Measurements from ENCODE around the gene NDUFAF2. TPM values are rescaled to one million over a fixed set of nuclear protein-coding genes. Genes with fewer than 3 reads are reported as not detected.
"Not testable (repeated sequence)": the region's sequence is repeated elsewhere in the genome, so short reads cannot be mapped to it uniquely, and the experiment has no call there.

Gene NDUFAF2
- total RNA-seq, 1 experiment from 2014 or later: 120 TPM

DNA sequence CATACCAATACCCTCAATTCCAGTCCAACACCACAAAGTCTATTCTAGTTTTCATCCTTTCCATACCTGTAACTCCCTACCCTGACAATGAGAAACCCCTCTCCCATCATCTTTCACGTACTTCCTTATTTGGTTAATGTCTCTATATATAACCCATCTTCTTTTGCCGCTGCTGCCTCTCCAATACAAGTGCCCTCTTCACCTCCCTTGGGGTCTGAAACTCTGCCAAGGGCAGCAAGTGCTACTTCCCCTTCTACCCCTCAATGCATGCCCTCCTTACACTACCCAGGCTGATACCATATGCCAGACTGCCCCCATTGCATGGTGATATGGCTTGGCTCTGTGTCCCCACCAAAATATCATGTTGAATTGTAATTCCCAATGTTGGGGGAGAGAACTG lies 241.6 kb downstream of the NDUFAF2 start:
- ChIA-PET POLR2A (no interaction called here), CTCF (no interaction called here)
- no peaks in the 10 kb centered on the region for H3K9me3 Mint-ChIP-seq (ENCODE audit: unreplicated experiment)
- TF ChIP-seq, protein P1, sequence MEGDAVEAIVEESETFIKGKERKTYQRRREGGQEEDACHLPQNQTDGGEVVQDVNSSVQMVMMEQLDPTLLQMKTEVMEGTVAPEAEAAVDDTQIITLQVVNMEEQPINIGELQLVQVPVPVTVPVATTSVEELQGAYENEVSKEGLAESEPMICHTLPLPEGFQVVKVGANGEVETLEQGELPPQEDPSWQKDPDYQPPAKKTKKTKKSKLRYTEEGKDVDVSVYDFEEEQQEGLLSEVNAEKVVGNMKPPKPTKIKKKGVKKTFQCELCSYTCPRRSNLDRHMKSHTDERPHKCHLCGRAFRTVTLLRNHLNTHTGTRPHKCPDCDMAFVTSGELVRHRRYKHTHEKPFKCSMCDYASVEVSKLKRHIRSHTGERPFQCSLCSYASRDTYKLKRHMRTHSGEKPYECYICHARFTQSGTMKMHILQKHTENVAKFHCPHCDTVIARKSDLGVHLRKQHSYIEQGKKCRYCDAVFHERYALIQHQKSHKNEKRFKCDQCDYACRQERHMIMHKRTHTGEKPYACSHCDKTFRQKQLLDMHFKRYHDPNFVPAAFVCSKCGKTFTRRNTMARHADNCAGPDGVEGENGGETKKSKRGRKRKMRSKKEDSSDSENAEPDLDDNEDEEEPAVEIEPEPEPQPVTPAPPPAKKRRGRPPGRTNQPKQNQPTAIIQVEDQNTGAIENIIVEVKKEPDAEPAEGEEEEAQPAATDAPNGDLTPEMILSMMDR (IDR thresholded peaks at IDR 0.05; ENCODE audit: unreplicated experiment): no peak
- BruUV-seq (replicated peaks): no TSS peak
- intact Hi-C loops (cut with micrococcal nuclease): no loop called here
- no peak overlapping the region for H3K4me3 Mint-ChIP-seq (ENCODE audit: unreplicated experiment)
- no peak overlapping the region for H3K27ac Mint-ChIP-seq (ENCODE audit: low read depth, unreplicated experiment)
- no peaks in the 10 kb centered on the region for H3K36me3 Mint-ChIP-seq (ENCODE audit: insufficient read depth, unreplicated experiment)
- H3K27me3 Mint-ChIP-seq (ENCODE audit: insufficient read depth, unreplicated experiment): peaks cover 7% of the 10 kb centered on the region
- no peak for DNase-seq (ENCODE audit: unreplicated experiment)
- no peaks in the 10 kb centered on the region for H3K4me1 Mint-ChIP-seq (ENCODE audit: insufficient read depth, unreplicated experiment)

- H3K4me3 Mint-ChIP-seq (ENCODE audit: unreplicated experiment); H3K9me3 Mint-ChIP-seq (ENCODE audit: unreplicated experiment); DNase-seq (ENCODE audit: unreplicated experiment); POLR2A ChIA-PET; H3K36me3 Mint-ChIP-seq (ENCODE audit: insufficient read depth, unreplicated experiment); intact Hi-C loops (cut with micrococcal nuclease); H3K27ac Mint-ChIP-seq (ENCODE audit: low read depth, unreplicated experiment); CTCF ChIA-PET; H3K4me1 Mint-ChIP-seq (ENCODE audit: insufficient read depth, unreplicated experiment); BruUV-seq (replicated peaks): not testable (repeated sequence)
- H3K27me3 Mint-ChIP-seq (ENCODE audit: insufficient read depth, unreplicated experiment): peaks cover 14% of the 10 kb centered on the region
Observed at GRCh38 chr5:61187352-61187751, 242.3 kb downstream of the NDUFAF2 start.

DNA sequence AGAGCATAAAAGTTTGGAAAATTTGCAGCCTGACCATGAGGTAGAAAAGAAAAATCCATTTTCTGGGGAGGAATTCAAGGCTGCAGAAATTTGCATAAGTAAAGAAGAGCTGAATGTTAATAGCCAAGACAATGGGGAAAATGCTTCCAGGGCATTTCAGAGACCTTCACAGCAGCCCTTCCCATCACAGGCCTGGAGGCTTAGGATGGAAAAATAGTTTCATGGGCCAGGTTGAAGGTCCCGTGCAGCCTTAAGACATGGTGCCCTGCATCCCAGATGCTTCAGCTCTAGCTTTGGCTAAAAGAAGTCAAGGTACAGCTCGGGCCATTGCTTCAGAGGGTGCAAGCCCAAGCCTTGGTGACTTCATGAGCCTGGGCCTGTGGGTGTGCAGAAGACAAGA lies 242.8 kb downstream of the NDUFAF2 start:
- peaks cover 18% of the 10 kb centered on the region for H3K27me3 Mint-ChIP-seq (ENCODE audit: insufficient read depth, unreplicated experiment)
- DNase-seq (ENCODE audit: unreplicated experiment); H3K4me3 Mint-ChIP-seq (ENCODE audit: unreplicated experiment); H3K9me3 Mint-ChIP-seq (ENCODE audit: unreplicated experiment); H3K36me3 Mint-ChIP-seq (ENCODE audit: insufficient read depth, unreplicated experiment); H3K27ac Mint-ChIP-seq (ENCODE audit: low read depth, unreplicated experiment); CTCF ChIA-PET; intact Hi-C loops (cut with micrococcal nuclease); H3K4me1 Mint-ChIP-seq (ENCODE audit: insufficient read depth, unreplicated experiment); POLR2A ChIA-PET; BruUV-seq (replicated peaks): not testable (repeated sequence)

GRCh38 chr5:61198606-61199005 lies 253.6 kb downstream of the NDUFAF2 start:
- H3K27me3 Mint-ChIP-seq (ENCODE audit: insufficient read depth, unreplicated experiment): peaks cover 21% of the 10 kb centered on the region
- H3K27ac Mint-ChIP-seq (ENCODE audit: low read depth, unreplicated experiment): no peak overlapping the region
- H3K4me3 Mint-ChIP-seq (ENCODE audit: unreplicated experiment): no peak overlapping the region
- CTCF ChIA-PET: no interaction called here
- TF ChIP-seq, protein P1 (IDR thresholded peaks at IDR 0.05; ENCODE audit: unreplicated experiment): no peak
- BruUV-seq (replicated peaks): no TSS peak
- no peaks in the 10 kb centered on the region for H3K36me3 Mint-ChIP-seq (ENCODE audit: insufficient read depth, unreplicated experiment)
- H3K9me3 Mint-ChIP-seq (ENCODE audit: unreplicated experiment): peaks cover 15% of the 10 kb centered on the region
- DNase-seq (ENCODE audit: unreplicated experiment): no peak
- intact Hi-C loops (cut with micrococcal nuclease): no loop called here
- POLR2A ChIA-PET: no interaction called here
- H3K4me1 Mint-ChIP-seq (ENCODE audit: insufficient read depth, unreplicated experiment): no peaks in the 10 kb centered on the region

DNA sequence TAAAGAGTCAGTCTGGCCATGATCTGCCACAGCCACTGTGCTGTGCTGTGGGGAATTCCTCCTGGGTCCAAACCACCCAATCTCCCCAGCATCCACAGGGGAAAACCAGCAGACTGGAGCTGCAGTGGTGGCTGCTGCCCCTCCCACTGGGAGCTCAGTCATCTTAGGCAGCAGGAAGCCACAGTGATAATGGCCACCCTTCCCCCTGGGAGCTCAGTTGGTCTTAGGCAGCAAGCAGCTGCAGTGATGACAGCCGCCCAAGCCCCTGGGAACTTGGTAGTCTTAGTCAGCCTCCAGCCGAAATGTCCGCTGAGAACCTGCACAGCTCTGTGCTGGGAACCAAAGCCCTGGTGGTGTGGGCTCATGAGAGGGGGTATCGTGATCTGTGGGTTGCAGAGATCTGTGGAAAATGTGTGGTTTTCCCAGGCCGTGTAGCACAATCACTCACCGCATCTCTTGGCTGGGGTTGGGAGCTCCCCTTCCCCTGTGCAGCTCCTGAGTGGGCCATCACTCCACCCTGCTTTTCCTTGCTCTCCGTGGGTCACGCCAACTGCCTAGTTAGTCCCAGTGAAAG lies 255.7 kb downstream of the NDUFAF2 start:
- POLR2A ChIA-PET: interaction anchor here (0.6 kb wide), 1 partner anchor 126 kb away, joined by 3 read pairs; no protein-coding TSS in a partner anchor
- no peak overlapping the region for H3K4me3 Mint-ChIP-seq (ENCODE audit: unreplicated experiment)

More for the DNA sequence above, 255.7 kb downstream of the NDUFAF2 start:
- Mint-ChIP-seq H3K27me3 (ENCODE audit: insufficient read depth, unreplicated experiment) (peaks cover 21% of the 10 kb centered on the region), H3K4me1 (ENCODE audit: insufficient read depth, unreplicated experiment) (no peaks in the 10 kb centered on the region), H3K9me3 (ENCODE audit: unreplicated experiment) (peaks cover 15% of the 10 kb centered on the region), H3K27ac (ENCODE audit: low read depth, unreplicated experiment) (no peak overlapping the region), H3K36me3 (ENCODE audit: insufficient read depth, unreplicated experiment) (no peaks in the 10 kb centered on the region)
- TF ChIP-seq, protein P1 (IDR thresholded peaks at IDR 0.05; ENCODE audit: unreplicated experiment): no peak
- CTCF ChIA-PET: interaction anchor here (0.5 to 1.0 kb wide), 3 partner anchors 14 to 458 kb away, joined by 3 read pairs; no protein-coding TSS in a partner anchor
- BruUV-seq (replicated peaks): no TSS peak
- intact Hi-C loops (cut with micrococcal nuclease): no loop called here
- no peak for DNase-seq (ENCODE audit: unreplicated experiment)
